WTC11 (cell line): ENCODE measurements around the gene SERPINF2. TPM values are rescaled to one million over a fixed set of nuclear protein-coding genes. Genes with fewer than 3 reads are reported as not detected.
A peak's percentile ranks its signal among the peaks of the same experiment; 100 is the strongest.

ENCODE experiments used
- ARID4B ChIP-seq: sonication (generic); formaldehyde crosslinking; IDR thresholded peaks from 2 replicates; pipeline ENCODE4 v1.8.0; 2023; ENCODE audit warnings: missing genetic modification reagents, mild to moderate bottlenecking, borderline replicate concordance
- ELF4 ChIP-seq: sonication (generic); formaldehyde crosslinking; IDR thresholded peaks from 2 replicates; pipeline ENCODE4 v1.8.1; 2022; ENCODE audit warnings: low read depth, mild to moderate bottlenecking, moderate library complexity, missing genetic modification reagents
- FOXJ3 ChIP-seq: sonication (generic); formaldehyde crosslinking; IDR thresholded peaks from 2 replicates; pipeline ENCODE4 v1.9.0; 2021; ENCODE audit warnings: missing genetic modification reagents, mild to moderate bottlenecking, borderline replicate concordance
- FOXK1 ChIP-seq: sonication (generic); formaldehyde crosslinking; IDR thresholded peaks from 2 replicates; pipeline ENCODE4 v1.8.0; 2022; ENCODE audit warnings: mild to moderate bottlenecking, moderate library complexity, missing genetic modification reagents
- MLX ChIP-seq: sonication (generic); formaldehyde crosslinking; IDR thresholded peaks from 2 replicates; pipeline ENCODE4 v1.8.1; 2023; ENCODE audit warnings: mild to moderate bottlenecking, missing genetic modification reagents, moderate library complexity
- NFYB ChIP-seq: sonication (generic); formaldehyde crosslinking; conservative IDR thresholded peaks from 2 replicates; pipeline ENCODE4 v1.8.0; 2022; ENCODE audit warnings: low read depth, missing genetic modification reagents
- NR2C2 ChIP-seq: sonication (generic); formaldehyde crosslinking; IDR thresholded peaks from 2 replicates; pipeline ENCODE4 v1.8.0; 2022; ENCODE audit warnings: mild to moderate bottlenecking, missing genetic modification reagents
- OVOL2 ChIP-seq: fragments of 250-450 bp; sonication (Bioruptor Pico); IDR thresholded peaks from 2 replicates; pipeline ENCODE4 v1.9.0; 2021; ENCODE audit warnings: mild to moderate bottlenecking, borderline replicate concordance
- PRDM15 ChIP-seq: sonication (generic); formaldehyde crosslinking; IDR thresholded peaks from 2 replicates; pipeline ENCODE4 v1.8.0; 2022; ENCODE audit warnings: missing genetic modification reagents
- PRRX2 ChIP-seq: fragments of 250-450 bp; sonication (Bioruptor Pico); IDR thresholded peaks from 2 replicates; pipeline ENCODE4 v1.8.0; 2021; ENCODE audit warnings: mild to moderate bottlenecking
- USF2 ChIP-seq: sonication (generic); formaldehyde crosslinking; IDR thresholded peaks from 2 replicates; pipeline ENCODE4 v1.8.1; 2023; ENCODE audit warnings: mild to moderate bottlenecking, missing genetic modification reagents, moderate library complexity
- ZNF121 ChIP-seq: sonication (generic); formaldehyde crosslinking; IDR thresholded peaks from 2 replicates; pipeline ENCODE4 v1.8.0; 2023; ENCODE audit warnings: missing genetic modification reagents
- ZNF232 ChIP-seq: sonication (generic); formaldehyde crosslinking; IDR thresholded peaks from 2 replicates; pipeline ENCODE4 v1.8.0; 2022; ENCODE audit warnings: mild to moderate bottlenecking, missing genetic modification reagents
- ZNF317 ChIP-seq: sonication (generic); formaldehyde crosslinking; IDR thresholded peaks from 2 replicates; pipeline ENCODE4 v1.8.1; 2023; ENCODE audit warnings: low read depth, mild to moderate bottlenecking, moderate library complexity, missing genetic modification reagents, borderline replicate concordance
- ZNF423 ChIP-seq: fragments of 250-450 bp; sonication (Bioruptor Pico); IDR thresholded peaks from 2 replicates; pipeline ENCODE4 v2.1.2; 2022; ENCODE audit warnings: mild to moderate bottlenecking, moderate library complexity
- ZNF532 ChIP-seq: fragments of 250-450 bp; sonication (Bioruptor Pico); IDR thresholded peaks from 2 replicates; pipeline ENCODE4 v1.9.0; 2021; ENCODE audit warnings: mild to moderate bottlenecking, borderline replicate concordance
- total RNA-seq: library from RNA; stranded (reverse); gene quantifications from 3 replicates; pipeline ENCODE4 v1.2.3, GENCODE V29; 2021
- TF ChIP-seq, protein P1 (sequence below): sonication (generic); formaldehyde crosslinking; IDR thresholded peaks from 2 replicates; pipeline ENCODE4 v1.8.0; 2022; ENCODE audit warnings: mild to moderate bottlenecking, missing genetic modification reagents
- TF ChIP-seq, protein P2 (sequence below): sonication (generic); formaldehyde crosslinking; IDR thresholded peaks from 2 replicates; pipeline ENCODE4 v1.8.0; 2022; ENCODE audit warnings: mild to moderate bottlenecking, missing genetic modification reagents
- TF ChIP-seq, protein P3 (sequence below): fragments of 250-450 bp; sonication (Bioruptor Pico); IDR thresholded peaks from 2 replicates; pipeline ENCODE4 v1.9.0; 2021; ENCODE audit warnings: mild to moderate bottlenecking
- TF ChIP-seq, protein P4 (sequence below): sonication (generic); formaldehyde crosslinking; IDR thresholded peaks from 2 replicates; pipeline ENCODE4 v1.8.0; 2022; ENCODE audit warnings: mild to moderate bottlenecking, missing genetic modification reagents

SERPINF2 gene
- total RNA-seq, 1 experiment from 2014 or later, result 1.6 TPM

DNA sequence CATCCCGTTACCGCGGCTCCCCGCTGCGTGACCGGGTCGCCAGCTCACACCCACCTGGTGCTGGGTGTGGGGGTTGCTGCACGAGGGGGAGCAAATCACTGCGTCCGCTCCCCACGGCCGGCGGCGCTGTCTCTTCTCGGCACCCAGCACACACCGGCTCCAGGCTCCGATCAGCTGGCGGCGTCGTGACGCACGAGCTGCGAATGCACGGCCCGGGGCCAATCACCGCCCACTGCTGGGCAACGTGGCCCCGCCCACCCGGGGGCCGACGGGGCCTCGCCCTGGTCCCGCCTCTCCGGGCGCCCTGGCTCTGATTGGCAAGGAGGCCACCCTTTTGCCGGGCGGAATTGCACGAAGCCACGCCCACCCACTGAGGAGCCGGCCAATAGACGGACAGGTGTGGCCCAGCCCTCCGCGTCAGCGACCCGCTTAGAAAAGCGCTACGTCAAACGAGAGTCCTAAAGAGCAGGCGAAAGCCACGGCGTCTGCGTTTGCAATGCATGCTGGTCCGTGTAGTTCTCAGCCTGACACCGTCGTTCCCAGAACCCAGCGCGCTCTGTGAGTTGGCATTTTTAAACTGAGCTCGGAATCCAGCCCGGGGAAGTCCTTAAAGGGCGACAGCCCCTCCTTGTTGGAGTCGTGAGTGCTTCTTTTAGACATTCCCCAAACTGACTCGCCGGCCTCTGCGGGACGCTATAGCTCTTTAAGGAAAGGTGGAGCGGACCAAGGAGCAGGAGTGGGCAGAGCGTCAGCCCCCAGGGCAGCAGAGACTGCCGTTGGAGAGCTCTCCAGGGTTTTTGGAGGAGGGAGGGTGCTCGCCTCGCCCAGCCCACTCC is 26.4 kb upstream of the SERPINF2 start (continued):
- TF ChIP-seq ARID4B (CRISPR knock-in tag) (peak; percentile 95; the same call in 1 of the 2 replicates), PRRX2 (no peak), OVOL2 (no peak), MLX (CRISPR knock-in tag) (no peak), FOXJ3 (CRISPR knock-in tag) (no peak), ZNF121 (no peak), PRDM15 (peak; percentile 21; the same call in 1 of the 2 replicates), ZNF423 (no peak), USF2 (peak; percentile 86), ZNF532 (no peak), NFYB (peak; percentile 100), ELF4 (CRISPR knock-in tag) (no peak), FOXK1 (peak; percentile 91), NR2C2 (CRISPR knock-in tag) (no peak), ZNF317 (no peak), ZNF232 (CRISPR knock-in tag) (no peak)
- TF ChIP-seq, protein P1, sequence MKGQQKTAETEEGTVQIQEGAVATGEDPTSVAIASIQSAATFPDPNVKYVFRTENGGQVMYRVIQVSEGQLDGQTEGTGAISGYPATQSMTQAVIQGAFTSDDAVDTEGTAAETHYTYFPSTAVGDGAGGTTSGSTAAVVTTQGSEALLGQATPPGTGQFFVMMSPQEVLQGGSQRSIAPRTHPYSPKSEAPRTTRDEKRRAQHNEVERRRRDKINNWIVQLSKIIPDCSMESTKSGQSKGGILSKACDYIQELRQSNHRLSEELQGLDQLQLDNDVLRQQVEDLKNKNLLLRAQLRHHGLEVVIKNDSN (CRISPR knock-in tag), result peak; percentile 84
- TF ChIP-seq, protein P2, sequence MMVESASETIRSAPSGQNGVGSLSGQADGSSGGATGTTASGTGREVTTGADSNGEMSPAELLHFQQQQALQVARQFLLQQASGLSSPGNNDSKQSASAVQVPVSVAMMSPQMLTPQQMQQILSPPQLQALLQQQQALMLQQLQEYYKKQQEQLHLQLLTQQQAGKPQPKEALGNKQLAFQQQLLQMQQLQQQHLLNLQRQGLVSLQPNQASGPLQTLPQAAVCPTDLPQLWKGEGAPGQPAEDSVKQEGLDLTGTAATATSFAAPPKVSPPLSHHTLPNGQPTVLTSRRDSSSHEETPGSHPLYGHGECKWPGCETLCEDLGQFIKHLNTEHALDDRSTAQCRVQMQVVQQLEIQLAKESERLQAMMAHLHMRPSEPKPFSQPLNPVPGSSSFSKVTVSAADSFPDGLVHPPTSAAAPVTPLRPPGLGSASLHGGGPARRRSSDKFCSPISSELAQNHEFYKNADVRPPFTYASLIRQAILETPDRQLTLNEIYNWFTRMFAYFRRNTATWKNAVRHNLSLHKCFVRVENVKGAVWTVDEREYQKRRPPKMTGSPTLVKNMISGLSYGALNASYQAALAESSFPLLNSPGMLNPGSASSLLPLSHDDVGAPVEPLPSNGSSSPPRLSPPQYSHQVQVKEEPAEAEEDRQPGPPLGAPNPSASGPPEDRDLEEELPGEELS, result 0 out of 2 replicates have a peak, but pooled peaks have one; percentile 28
- TF ChIP-seq, protein P3, sequence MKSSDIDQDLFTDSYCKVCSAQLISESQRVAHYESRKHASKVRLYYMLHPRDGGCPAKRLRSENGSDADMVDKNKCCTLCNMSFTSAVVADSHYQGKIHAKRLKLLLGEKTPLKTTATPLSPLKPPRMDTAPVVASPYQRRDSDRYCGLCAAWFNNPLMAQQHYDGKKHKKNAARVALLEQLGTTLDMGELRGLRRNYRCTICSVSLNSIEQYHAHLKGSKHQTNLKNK (CRISPR knock-in tag), result no peak
- TF ChIP-seq, protein P4, sequence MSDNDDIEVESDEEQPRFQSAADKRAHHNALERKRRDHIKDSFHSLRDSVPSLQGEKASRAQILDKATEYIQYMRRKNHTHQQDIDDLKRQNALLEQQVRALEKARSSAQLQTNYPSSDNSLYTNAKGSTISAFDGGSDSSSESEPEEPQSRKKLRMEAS (CRISPR knock-in tag), result peak; percentile 52
